Activated T-cell treated with anti-CD3 and anti-CD28 coated beads, Interleukin-2, amount 50 U/mL, for 48 hours (primary cell): ENCODE results near the gene TPPP2.

Source experiments
- DNase-seq, 2 experiments: peaks; one replicate each; pipeline ENCODE4 v3.0.0-alpha.2; 2020

Gene TPPP2

GRCh38 chr14:21081521-21082142 is 51.6 kb downstream of the TPPP2 start:
- no peak for DNase-seq
